Panc1 (cell line): ENCODE results near the gene DNAH12. TPM values are rescaled to one million over a fixed set of nuclear protein-coding genes. Genes with fewer than 3 reads are reported as not detected.

ENCODE experiments used
- ATAC-seq: fragments of 200-7000 bp; cut with Tn5 transposase; 2 replicates; pipeline ENCODE4 v1.9.1; 2020; ENCODE audit warnings: mild to moderate bottlenecking, moderate library complexity
- BruUV-seq: library from RNA; stranded (reverse); fragments of 400-500 nt; replicated peaks from 2 replicates; lab custom pipeline; 2021; lab: Mats Ljungman, UMichigan
- CTCF ChIA-PET: fragments of 300-600 bp; sonication (Branson Sonifier 250); formaldehyde crosslinking; loops from one replicate; lab custom pipeline; 2022; ENCODE audit warnings: antibody characterized with exemption; lab: Charles Lee
- POLR2A ChIA-PET: fragments of 300-600 bp; sonication (Branson Sonifier 250); formaldehyde crosslinking; loops from one replicate; lab custom pipeline; 2022; ENCODE audit warnings: antibody characterized with exemption; lab: Charles Lee
- DNase-seq: peaks from one replicate; pipeline ENCODE4 v3.0.0-alpha.2; 2010; ENCODE audit warnings: low read depth, low spot score
- H3K27ac ChIP-seq: 2 replicates; pipeline ENCODE4 v1.5.1; 2011; ENCODE audit warnings: mild to moderate bottlenecking, low read length, inconsistent platforms
- H3K27me3 ChIP-seq: fragments of 200-500 bp; sonication (Bioruptor generic); 2 replicates; pipeline ENCODE4 v1.6.0; 2014; ENCODE audit warnings: low read length, inconsistent platforms; ENCODE audit not compliant: control insufficient read depth, insufficient read depth
- H3K36me3 ChIP-seq: fragments of 200-500 bp; sonication (Bioruptor generic); 2 replicates; pipeline ENCODE4 v1.5.1; 2014; ENCODE audit warnings: inconsistent platforms, mild to moderate bottlenecking, low read length, moderate library complexity; ENCODE audit not compliant: control insufficient read depth, insufficient read depth
- H3K4me1 ChIP-seq: 2 replicates; pipeline ENCODE4 v1.5.1; 2011; ENCODE audit warnings: inconsistent platforms, mild to moderate bottlenecking, low read length, moderate library complexity; ENCODE audit not compliant: control insufficient read depth, insufficient read depth
- H3K4me3 ChIP-seq, 2 experiments: 2 replicates each; pipeline ENCODE4 v1.5.1; 2011 to 2012; ENCODE audit warnings: low read depth in 2 of 2, low read length in 2 of 2, mild to moderate bottlenecking in 2 of 2, inconsistent platforms in 1 of 2, moderate library complexity in 1 of 2
- H3K9me3 ChIP-seq: fragments of 200-500 bp; sonication (Bioruptor generic); 2 replicates; pipeline ENCODE4 v1.5.1; 2014; ENCODE audit warnings: low read depth, mild to moderate bottlenecking, inconsistent platforms, low read length, moderate library complexity; ENCODE audit not compliant: control insufficient read depth, insufficient read depth
- POLR2AphosphoS5 ChIP-seq: IDR thresholded peaks from 2 replicates; pipeline ENCODE4 v1.6.1; 2012; ENCODE audit warnings: mild to moderate bottlenecking, low read depth, low read length, moderate library complexity
- SIN3A ChIP-seq: IDR thresholded peaks from 2 replicates; pipeline ENCODE4 v1.6.1; 2012; ENCODE audit warnings: low read depth, mild to moderate bottlenecking, low read length, moderate library complexity, borderline replicate concordance; ENCODE audit not compliant: insufficient read depth
- TCF7L2 ChIP-seq: IDR thresholded peaks from 2 replicates; pipeline ENCODE4 v1.6.1; 2011; ENCODE audit warnings: mild to moderate bottlenecking, low read depth, low read length, inconsistent platforms
- in situ Hi-C: cut with HindIII; loops from 2 replicates; pipeline ENCODE4 v1.10.0; 2016; ENCODE audit warnings: low sequenced_read_pairs, low pct_unique_long_range_greater_than_20kb
- intact Hi-C: fragments of 100-400 bp; cut with micrococcal nuclease; formaldehyde crosslinking; loops from one replicate; pipeline ENCODE4 v1.10.0; 2022; ENCODE audit not compliant: unreplicated experiment
- total RNA-seq: library from RNA; stranded (reverse); gene quantifications from one replicate; pipeline ENCODE4 v1.2.1, GENCODE V29; 2021; ENCODE audit not compliant: unreplicated experiment
- TF ChIP-seq, protein P1 (sequence below), 2 experiments: IDR thresholded peaks; 2 replicates each; pipeline ENCODE4 v1.6.1; 2011 to 2012; ENCODE audit warnings: low read depth in 2 of 2, control low read depth in 1 of 2, low read length in 1 of 2, mild to moderate bottlenecking in 1 of 2, moderate library complexity in 1 of 2; ENCODE audit not compliant: insufficient read depth in 1 of 2
- TF ChIP-seq, protein P2 (sequence below): fragments of 450-650 bp; IDR thresholded peaks from 2 replicates; pipeline ENCODE4 v1.5.1; 2017; ENCODE audit warnings: mild to moderate bottlenecking

Gene DNAH12
- total RNA-seq, 1 experiment from 2014 or later: 0.21 TPM

DNA sequence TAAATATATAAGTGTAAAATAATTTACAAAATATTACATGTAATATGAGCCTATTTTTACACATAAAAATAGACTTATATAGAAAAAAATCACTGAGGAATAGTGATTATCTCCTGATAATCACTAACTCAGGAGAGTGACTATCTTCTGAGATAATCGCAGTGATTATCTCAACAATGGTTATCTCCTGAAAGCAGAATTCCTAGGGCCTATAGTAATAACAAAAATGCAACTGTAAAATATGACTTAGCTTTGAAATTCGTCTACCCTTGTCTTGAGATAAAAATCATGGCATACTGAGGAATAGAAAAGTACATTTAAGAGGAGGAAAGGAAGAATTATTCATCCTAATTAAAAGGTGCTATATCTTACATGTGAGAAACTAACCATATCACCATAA is 134.7 kb downstream of the DNAH12 start:
- no peak overlapping the region for H3K27ac ChIP-seq
- ChIA-PET POLR2A (no interaction called here), CTCF (no interaction called here)
- intact Hi-C loops: loop anchor here (10.0 kb wide), 1 partner anchor 145 kb away; the partner anchor contains the start of gene PDE12
- TF ChIP-seq SIN3A (no peak), TCF7L2 (no peak), POLR2AphosphoS5 (no peak)
- TF ChIP-seq, protein P1, sequence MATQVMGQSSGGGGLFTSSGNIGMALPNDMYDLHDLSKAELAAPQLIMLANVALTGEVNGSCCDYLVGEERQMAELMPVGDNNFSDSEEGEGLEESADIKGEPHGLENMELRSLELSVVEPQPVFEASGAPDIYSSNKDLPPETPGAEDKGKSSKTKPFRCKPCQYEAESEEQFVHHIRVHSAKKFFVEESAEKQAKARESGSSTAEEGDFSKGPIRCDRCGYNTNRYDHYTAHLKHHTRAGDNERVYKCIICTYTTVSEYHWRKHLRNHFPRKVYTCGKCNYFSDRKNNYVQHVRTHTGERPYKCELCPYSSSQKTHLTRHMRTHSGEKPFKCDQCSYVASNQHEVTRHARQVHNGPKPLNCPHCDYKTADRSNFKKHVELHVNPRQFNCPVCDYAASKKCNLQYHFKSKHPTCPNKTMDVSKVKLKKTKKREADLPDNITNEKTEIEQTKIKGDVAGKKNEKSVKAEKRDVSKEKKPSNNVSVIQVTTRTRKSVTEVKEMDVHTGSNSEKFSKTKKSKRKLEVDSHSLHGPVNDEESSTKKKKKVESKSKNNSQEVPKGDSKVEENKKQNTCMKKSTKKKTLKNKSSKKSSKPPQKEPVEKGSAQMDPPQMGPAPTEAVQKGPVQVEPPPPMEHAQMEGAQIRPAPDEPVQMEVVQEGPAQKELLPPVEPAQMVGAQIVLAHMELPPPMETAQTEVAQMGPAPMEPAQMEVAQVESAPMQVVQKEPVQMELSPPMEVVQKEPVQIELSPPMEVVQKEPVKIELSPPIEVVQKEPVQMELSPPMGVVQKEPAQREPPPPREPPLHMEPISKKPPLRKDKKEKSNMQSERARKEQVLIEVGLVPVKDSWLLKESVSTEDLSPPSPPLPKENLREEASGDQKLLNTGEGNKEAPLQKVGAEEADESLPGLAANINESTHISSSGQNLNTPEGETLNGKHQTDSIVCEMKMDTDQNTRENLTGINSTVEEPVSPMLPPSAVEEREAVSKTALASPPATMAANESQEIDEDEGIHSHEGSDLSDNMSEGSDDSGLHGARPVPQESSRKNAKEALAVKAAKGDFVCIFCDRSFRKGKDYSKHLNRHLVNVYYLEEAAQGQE (IDR thresholded peaks at IDR 0.05; ENCODE audit: insufficient read depth in 1 of 2, low read depth in 2 of 2, low read length in 1 of 2): no peak
- TF ChIP-seq, protein P2, sequence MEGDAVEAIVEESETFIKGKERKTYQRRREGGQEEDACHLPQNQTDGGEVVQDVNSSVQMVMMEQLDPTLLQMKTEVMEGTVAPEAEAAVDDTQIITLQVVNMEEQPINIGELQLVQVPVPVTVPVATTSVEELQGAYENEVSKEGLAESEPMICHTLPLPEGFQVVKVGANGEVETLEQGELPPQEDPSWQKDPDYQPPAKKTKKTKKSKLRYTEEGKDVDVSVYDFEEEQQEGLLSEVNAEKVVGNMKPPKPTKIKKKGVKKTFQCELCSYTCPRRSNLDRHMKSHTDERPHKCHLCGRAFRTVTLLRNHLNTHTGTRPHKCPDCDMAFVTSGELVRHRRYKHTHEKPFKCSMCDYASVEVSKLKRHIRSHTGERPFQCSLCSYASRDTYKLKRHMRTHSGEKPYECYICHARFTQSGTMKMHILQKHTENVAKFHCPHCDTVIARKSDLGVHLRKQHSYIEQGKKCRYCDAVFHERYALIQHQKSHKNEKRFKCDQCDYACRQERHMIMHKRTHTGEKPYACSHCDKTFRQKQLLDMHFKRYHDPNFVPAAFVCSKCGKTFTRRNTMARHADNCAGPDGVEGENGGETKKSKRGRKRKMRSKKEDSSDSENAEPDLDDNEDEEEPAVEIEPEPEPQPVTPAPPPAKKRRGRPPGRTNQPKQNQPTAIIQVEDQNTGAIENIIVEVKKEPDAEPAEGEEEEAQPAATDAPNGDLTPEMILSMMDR: no peak
- H3K9me3 ChIP-seq: no peaks in the 10 kb centered on the region
- DNase-seq: no peak
- no TSS peak for BruUV-seq
- H3K4me1 ChIP-seq: no peaks in the 10 kb centered on the region
- H3K36me3 ChIP-seq: no peaks in the 10 kb centered on the region
- no peak for ATAC-seq
- no peak overlapping the region for H3K4me3 ChIP-seq
- H3K27me3 ChIP-seq: no peaks in the 10 kb centered on the region
- in situ Hi-C loops: no loop called here

DNA sequence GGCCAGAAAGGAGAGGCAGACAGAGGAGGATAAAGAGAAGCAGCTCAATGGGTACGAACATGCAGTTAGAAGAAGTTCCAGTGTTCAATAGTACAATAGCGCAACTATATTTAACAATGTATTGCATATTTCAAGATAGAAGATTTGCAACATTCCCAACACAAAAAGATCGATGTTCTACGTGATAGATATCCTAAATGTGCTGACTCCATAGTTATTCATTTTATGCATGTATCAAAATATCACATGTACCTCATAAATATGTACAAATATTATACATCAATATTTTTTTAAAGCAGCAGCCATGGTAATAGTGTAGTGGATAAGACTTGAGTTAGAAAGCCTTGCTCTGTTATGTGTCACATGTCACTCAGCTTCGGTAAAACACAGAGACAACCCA is 141.5 kb downstream of the DNAH12 start:
- in situ Hi-C loops: no loop called here
- H3K4me1 ChIP-seq: no peaks in the 10 kb centered on the region
- ATAC-seq (no peak), DNase-seq (no peak)
- no peak for TF ChIP-seq SIN3A
- TF ChIP-seq, protein P1 (IDR thresholded peaks at IDR 0.05; ENCODE audit: insufficient read depth in 1 of 2, low read depth in 2 of 2, low read length in 1 of 2): no peak
- no peak for TF ChIP-seq POLR2AphosphoS5
- TF ChIP-seq, protein P2: no peak
- no peak for TF ChIP-seq TCF7L2
- no peaks in the 10 kb centered on the region for H3K9me3 ChIP-seq
- CTCF ChIA-PET: no interaction called here
- H3K4me3 ChIP-seq: no peak overlapping the region
- H3K27ac ChIP-seq: no peak overlapping the region
- intact Hi-C loops: loop anchor here (10.0 kb wide), 1 partner anchor 152 kb away; the partner anchor contains the start of gene PDE12
- H3K27me3 ChIP-seq: no peaks in the 10 kb centered on the region
- BruUV-seq: no TSS peak
- POLR2A ChIA-PET: no interaction called here
- H3K36me3 ChIP-seq: no peaks in the 10 kb centered on the region
